Right atrium auricular region (tissue), 2 donors: ENCODE data around the gene TMC2. TPM values are rescaled to one million over a fixed set of nuclear protein-coding genes. Genes with fewer than 3 reads are reported as not detected.

ENCODE experiments used
- DNase-seq: peaks from one replicate; pipeline ENCODE4 v3.0.0-alpha.2; 2019; ENCODE audit warnings: low spot score
- H3K27ac ChIP-seq, 2 donors: fragments of 200-600 bp; sonication (generic); 1 replicate in 1 of 2; 2 replicates in 1 of 2; pipeline ENCODE4 v1.5.1; 2016 to 2019
- H3K27me3 ChIP-seq, 2 donors: fragments of 200-600 bp; sonication (generic); one replicate each; pipeline versions ENCODE4 v1.5.1 to v1.6.0; 2017 to 2019
- H3K36me3 ChIP-seq: fragments of 200-600 bp; sonication (generic); one replicate; pipeline ENCODE4 v1.5.1; 2016
- H3K4me1 ChIP-seq, 2 donors: fragments of 200-600 bp; sonication (generic); one replicate each; pipeline versions ENCODE4 v1.5.1 to v1.6.0; 2017 to 2019
- H3K4me3 ChIP-seq, 2 donors: fragments of 200-600 bp; sonication (generic); 1 replicate in 1 of 2; 2 replicates in 1 of 2; pipeline ENCODE4 v1.5.1; 2017 to 2019; ENCODE audit warnings: mild to moderate bottlenecking in 1 of 2, moderate library complexity in 1 of 2
- H3K9me3 ChIP-seq, 2 donors: fragments of 200-600 bp; sonication (generic); one replicate each; pipeline ENCODE4 v1.5.1; 2019
- total RNA-seq, 2 donors: library from RNA; depleted of rRNA; stranded (reverse); fragments of >200 nt; gene quantifications; one replicate each; pipeline ENCODE4 v1.1.0, GENCODE V29; 2016
- TF ChIP-seq, protein P1 (sequence below), 2 donors: fragments of 200-600 bp; sonication (generic); IDR thresholded peaks; one replicate each; pipeline ENCODE4 v1.5.1; 2019; ENCODE audit warnings: antibody characterized with exemption in 2 of 2

The TMC2 gene
- total RNA-seq, 2 donors from 2014 or later = not detected

DNA sequence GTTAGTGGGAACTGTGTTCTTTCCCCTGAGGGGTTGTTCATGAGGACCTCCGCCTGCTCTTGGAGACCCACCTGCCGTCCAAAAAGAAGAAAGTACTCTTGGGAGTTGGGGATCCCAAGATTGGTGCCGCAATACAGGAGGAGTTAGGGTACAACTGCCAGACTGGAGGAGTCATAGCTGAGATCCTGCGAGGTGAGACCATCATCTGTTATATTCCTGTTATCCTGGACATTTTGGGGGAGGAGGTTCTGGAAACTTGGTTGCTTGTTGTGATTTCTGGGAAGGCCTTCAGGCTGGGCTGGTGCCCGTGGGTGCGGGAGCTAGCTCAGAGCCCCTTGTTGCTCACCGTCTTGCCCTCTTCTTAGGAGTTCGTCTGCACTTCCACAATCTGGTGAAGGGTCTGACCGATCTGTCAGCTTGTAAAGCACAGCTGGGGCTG lies 118.0 kb downstream of the TMC2 start:
- no peak for DNase-seq
- Histone ChIP-seq H3K9me3 (no peaks in the 10 kb centered on the region), H3K27ac (no peak overlapping the region), H3K36me3 (peaks cover 54% of the 10 kb centered on the region), H3K4me3 (no peak overlapping the region), H3K4me1 (peaks cover 0 to 22% of the 10 kb centered on the region in 2 donors), H3K27me3 (no peaks in the 10 kb centered on the region)
- TF ChIP-seq, protein P1, sequence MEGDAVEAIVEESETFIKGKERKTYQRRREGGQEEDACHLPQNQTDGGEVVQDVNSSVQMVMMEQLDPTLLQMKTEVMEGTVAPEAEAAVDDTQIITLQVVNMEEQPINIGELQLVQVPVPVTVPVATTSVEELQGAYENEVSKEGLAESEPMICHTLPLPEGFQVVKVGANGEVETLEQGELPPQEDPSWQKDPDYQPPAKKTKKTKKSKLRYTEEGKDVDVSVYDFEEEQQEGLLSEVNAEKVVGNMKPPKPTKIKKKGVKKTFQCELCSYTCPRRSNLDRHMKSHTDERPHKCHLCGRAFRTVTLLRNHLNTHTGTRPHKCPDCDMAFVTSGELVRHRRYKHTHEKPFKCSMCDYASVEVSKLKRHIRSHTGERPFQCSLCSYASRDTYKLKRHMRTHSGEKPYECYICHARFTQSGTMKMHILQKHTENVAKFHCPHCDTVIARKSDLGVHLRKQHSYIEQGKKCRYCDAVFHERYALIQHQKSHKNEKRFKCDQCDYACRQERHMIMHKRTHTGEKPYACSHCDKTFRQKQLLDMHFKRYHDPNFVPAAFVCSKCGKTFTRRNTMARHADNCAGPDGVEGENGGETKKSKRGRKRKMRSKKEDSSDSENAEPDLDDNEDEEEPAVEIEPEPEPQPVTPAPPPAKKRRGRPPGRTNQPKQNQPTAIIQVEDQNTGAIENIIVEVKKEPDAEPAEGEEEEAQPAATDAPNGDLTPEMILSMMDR (IDR thresholded peaks at IDR 0.05) = no peak

DNA sequence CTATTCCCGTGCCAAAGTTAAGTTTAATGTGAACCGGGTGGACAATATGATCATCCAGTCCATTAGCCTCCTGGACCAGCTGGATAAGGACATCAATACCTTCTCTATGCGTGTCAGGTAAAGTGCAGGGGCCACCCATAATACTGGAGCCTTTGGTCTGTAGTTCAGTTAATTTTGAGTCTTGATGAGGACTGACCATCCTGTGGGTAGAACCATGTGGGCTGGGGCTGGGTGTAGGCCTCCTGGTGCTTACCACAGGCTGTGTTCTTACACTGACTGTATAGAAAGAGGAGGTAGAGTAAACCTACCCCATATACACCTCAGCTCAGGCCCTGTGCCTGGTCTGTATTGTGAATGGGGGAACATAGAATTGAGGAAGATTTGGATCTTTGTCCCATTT lies 118.5 kb downstream of the TMC2 start:
- Histone ChIP-seq H3K4me1 (peaks cover 0 to 22% of the 10 kb centered on the region in 2 donors), H3K9me3 (no peaks in the 10 kb centered on the region), H3K4me3 (no peak overlapping the region), H3K27me3 (no peaks in the 10 kb centered on the region), H3K36me3 (peaks cover 58% of the 10 kb centered on the region), H3K27ac (no peak overlapping the region)
- no peak for DNase-seq
- TF ChIP-seq, protein P1 (IDR thresholded peaks at IDR 0.05) = no peak

DNA sequence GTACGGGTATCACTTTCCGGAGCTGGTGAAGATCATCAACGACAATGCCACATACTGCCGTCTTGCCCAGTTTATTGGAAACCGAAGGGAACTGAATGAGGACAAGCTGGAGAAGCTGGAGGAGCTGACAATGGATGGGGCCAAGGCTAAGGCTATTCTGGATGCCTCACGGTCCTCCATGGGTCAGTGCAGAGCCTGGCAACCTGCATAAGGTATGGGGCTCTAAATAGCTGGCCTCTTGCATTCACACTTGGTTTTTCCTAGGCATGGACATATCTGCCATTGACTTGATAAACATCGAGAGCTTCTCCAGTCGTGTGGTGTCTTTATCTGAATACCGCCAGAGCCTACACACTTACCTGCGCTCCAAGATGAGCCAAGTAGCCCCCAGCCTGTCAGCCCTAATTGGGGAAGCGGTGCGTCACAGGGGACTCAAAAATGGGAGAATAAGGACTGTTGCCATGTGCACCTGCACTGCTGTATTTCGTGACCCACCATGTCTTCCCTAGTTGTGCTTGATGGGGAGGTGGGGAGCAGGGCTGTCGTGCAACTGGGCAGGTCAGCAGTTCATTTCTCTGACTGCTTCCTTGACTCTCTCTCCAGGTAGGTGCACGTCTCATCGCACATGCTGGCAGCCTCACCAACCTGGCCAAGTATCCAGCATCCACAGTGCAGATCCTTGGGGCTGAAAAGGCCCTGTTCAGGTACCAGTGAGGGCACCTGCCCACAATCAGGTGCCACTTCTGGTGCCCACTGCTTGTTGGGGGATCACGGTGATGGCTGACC lies 119.2 kb downstream of the TMC2 start:
- Histone ChIP-seq H3K4me1 (peaks cover 0 to 22% of the 10 kb centered on the region in 2 donors), H3K27ac (no peak overlapping the region), H3K36me3 (peaks cover 65% of the 10 kb centered on the region), H3K27me3 (no peaks in the 10 kb centered on the region), H3K4me3 (no peak overlapping the region), H3K9me3 (no peaks in the 10 kb centered on the region)
- no peak for DNase-seq
- TF ChIP-seq, protein P1 (IDR thresholded peaks at IDR 0.05) = no peak

DNA sequence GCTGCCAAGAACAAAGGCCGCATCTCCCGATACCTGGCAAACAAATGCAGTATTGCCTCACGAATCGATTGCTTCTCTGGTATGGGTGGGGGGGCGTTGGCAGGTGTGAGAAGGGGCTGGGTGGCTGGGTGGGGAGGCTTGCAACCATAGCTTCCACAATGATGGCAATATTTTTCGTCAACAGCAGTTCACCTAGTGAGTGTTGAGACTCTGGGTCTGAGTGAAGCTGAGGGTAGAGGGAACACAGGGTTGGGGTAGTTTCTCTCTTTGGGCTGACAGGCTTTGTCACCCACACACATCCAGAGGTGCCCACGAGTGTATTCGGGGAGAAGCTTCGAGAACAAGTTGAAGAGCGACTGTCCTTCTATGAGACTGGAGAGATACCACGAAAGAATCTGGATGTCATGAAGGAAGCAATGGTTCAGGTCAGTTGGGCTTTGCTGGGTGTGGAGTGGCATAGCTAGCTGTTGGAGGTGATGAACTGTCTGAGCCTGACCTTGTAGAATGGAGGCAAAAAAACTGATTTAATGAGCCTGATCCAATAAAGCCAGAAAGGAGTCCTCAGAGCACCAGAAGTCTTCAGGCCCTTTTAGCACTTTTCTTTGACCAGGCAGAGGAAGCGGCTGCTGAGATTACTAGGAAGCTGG lies 120.2 kb downstream of the TMC2 start:
- DNase-seq = no peak
- Histone ChIP-seq H3K4me1 (peaks cover 0 to 15% of the 10 kb centered on the region in 2 donors), H3K27me3 (no peaks in the 10 kb centered on the region), H3K4me3 (no peak overlapping the region), H3K9me3 (no peaks in the 10 kb centered on the region), H3K36me3 (peaks cover 74% of the 10 kb centered on the region), H3K27ac (no peak overlapping the region)
- TF ChIP-seq, protein P1 (IDR thresholded peaks at IDR 0.05) = no peak

DNA sequence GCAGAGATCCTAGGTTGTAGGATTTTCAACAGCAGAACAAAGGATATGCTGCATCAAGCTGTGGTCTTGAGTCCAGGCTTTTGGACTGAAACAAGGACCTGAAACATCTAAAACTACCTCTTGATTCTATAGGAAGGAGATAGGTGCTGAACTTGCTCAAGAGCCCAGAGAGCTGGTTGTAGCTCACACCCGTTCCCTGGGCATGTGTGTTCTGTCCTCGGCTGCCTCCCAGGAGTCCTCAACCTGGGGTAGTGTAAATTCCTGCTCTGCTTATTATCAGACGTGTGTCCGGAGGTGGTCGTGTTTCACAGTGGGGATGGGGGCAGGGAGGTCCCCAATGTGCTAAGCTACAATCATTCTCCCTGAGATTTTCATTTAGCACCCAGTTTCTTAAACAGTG lies 120.9 kb downstream of the TMC2 start:
- Histone ChIP-seq H3K27me3 (no peaks in the 10 kb centered on the region), H3K4me1 (peaks cover 0 to 13% of the 10 kb centered on the region in 2 donors), H3K4me3 (no peak overlapping the region), H3K9me3 (no peaks in the 10 kb centered on the region), H3K36me3 (peaks cover 80% of the 10 kb centered on the region), H3K27ac (no peak overlapping the region)
- TF ChIP-seq, protein P1 (IDR thresholded peaks at IDR 0.05) = no peak
- DNase-seq = no peak
